Inflammatory macrophage (primary cell): Measurements from ENCODE around the gene ATP5IF1.

ENCODE experiments used
- DNase-seq, 2 donors: peaks; one replicate each; pipeline ENCODE4 v3.0.0-alpha.2; 2020 to 2022

The ATP5IF1 gene

DNA sequence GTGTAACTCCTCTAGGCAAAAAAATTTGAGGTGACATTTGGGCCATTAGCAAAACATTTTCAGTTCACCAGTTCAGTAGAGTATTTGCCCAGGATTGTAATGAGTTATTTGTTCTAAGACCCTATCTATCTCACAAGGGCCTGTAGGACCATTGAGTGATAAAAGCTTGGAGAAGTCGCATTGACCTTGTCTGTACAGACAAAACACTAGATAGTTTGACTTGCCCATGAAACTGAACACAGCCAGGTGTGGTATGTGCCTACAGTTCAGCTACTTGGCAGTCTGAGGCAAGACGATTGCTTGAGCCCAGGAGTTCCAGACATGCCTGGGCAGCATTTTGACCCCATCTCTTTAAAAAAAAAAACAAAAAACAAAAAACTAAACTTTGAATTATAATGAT is 3.1 kb downstream of the ATP5IF1 start:
- DNase-seq = no peak

GRCh38 chr1:28240024-28240423 is 4.1 kb downstream of the ATP5IF1 start:
- no peak for DNase-seq

GRCh38 chr1:28241638-28242241 is 5.8 kb downstream of the ATP5IF1 start:
- DNase-seq = no peak

- no peak for DNase-seq
Observed at GRCh38 chr1:28243685-28244311, 7.9 kb downstream of the ATP5IF1 start.

- DNase-seq = no peak
Observed at GRCh38 chr1:28244549-28245251, 8.8 kb downstream of the ATP5IF1 start.

DNA sequence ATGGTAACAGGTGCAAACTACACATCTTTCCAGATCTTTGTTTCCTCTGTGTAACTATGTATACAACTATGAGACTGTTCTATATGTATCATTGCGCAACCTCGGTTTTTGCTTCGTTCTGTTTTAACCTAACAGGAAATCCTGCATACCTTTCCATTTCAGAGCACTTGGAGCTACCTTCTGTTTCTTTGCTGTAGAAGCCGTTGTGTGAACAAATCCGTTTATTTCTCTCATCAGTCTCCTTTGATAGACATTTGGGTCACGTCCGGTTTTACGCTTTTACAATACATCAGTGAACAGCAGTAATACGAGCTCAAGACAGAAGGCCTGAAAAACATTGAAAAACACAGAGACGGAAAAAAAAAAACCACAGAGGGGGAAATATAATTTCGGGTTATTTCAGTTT is 10.5 kb downstream of the ATP5IF1 start:
- peak; percentile 27 for DNase-seq

GRCh38 chr1:28247612-28248272 is 11.8 kb downstream of the ATP5IF1 start:
- no peak for DNase-seq

- peak; percentile 82 to 83 for DNase-seq
Observed at GRCh38 chr1:28248273-28249012, 12.5 kb downstream of the ATP5IF1 start.

DNA sequence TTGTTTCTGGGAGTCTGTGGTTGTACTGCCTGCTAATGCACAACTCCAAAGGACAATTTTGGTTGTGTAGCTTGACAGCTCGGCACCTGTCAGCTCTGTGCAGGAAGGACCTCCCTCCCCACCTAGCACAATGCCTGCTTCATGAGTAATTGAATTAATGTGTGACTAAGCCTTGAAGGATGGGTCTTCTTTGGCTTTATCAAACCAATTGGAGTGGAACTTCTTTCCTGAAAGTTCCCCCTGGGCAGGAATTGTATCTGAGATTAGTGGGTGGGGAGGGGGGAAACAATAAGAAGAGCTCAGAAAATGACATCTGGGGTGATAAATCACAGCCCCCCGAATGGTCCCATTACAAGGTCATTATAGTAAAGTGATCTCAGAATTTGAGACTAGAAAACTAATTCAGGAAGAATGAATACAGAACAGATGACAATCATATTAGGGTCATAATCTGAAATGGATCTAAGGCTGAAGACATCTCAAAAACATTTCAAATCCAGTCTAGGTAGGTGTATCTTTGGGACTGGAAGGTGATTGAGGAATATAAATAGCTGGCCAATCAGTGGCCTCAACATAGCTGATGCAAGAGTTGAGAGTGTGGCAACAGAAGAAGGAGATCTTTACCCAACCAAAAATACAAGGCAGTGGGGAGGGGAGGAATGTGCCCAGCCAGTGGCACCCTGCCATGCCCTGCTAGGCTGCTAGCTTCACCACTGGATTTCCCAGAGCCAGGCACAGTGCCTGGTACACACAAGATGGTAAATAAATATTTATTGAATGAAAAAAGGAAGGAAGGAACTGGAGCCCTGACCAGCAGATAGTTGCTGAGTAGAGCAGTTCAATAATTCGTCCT is 13.3 kb downstream of the ATP5IF1 start:
- peak; percentile 40 to 51 for DNase-seq

GRCh38 chr1:28249866-28250295 is 14.0 kb downstream of the ATP5IF1 start:
- DNase-seq = no peak

GRCh38 chr1:28256197-28256827 is 20.4 kb downstream of the ATP5IF1 start:
- DNase-seq = no peak

GRCh38 chr1:28257736-28258135 is 21.8 kb downstream of the ATP5IF1 start:
- DNase-seq = no peak

DNA sequence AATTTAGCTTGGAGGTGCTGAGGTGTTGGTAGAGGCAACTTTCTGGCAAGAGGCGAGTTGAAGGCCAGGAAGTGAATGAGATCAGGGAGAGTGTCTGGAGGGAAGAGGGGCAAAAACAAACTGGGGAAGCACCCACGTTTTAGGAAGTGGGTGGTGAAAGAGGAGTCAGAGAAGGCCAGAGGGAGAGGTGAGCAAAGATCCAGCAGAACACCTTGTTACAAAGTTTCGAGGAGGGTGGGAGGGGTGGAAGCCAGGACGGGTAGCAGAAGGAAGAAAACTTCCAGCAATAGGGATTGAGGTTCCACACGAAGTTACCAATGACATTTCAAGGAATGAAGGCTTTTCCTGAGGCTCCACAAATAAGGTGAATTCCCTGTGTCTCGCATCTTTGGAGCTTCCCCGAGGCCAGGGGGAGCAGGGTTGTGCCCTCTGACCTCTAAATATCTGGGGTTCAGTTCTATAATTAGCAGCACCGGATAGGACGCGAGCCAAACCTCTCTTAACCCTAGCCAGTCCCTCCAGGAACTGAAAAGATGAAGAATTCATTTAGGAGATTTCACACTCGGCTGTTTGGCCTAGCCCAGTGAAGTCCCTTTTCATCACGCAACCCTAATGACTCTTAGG is 22.8 kb downstream of the ATP5IF1 start:
- DNase-seq = peak; percentile 44 to 63

- DNase-seq = peak; percentile 100
Observed at GRCh38 chr1:28259252-28259933, 23.5 kb downstream of the ATP5IF1 start, which contains the start of gene SESN2. SESN2 (plus strand) TSS chr1:28259518; CDS start chr1:28259848, 330 bp downstream.

DNA sequence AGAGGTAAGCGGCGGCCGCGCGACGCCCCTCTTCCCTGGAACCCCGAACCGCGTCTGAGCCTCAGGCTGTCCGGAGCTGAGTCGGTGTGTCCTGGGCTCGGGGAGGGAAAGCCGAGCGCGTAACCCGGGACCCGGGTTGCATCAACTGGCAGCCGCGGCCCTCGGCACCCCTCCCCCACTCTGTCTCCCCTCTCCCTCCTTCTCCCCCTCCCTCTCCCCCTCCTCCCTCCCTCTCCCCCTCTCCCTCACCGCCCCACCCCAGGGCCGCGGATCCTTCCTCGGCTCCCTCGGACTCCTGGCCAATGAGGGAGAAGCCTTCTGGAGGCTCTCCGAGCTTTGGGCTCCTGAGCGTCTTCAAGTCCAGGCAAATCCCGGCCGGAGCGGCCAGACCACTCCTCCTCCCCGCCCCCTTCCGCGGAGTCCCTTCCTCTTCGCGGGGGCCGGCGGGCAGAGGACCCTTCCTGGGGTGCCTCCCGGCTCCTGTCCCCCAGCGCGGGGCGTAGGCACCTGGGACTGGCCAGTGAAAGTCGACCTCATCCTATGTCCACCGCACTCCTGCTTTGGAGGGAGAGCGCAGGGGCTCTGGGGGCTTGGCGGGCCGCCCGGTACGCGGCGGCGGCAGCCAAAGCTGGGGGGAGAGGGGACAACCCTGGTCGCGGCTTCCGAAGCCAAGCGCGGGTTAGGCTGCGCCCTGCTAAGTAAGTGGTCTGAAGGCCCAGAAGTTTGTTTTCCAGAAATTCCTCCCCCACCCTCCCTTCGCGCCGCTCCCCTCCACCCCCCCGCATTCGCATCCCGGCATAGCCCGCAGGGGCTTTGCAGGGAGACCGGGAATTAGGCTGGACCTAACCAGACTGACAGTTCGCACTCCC is 24.2 kb downstream of the ATP5IF1 start:
- peak; percentile 21 to 48 for DNase-seq

GRCh38 chr1:28260803-28261174 is 24.9 kb downstream of the ATP5IF1 start:
- no peak for DNase-seq

GRCh38 chr1:28264897-28265296 is 29.0 kb downstream of the ATP5IF1 start:
- no peak for DNase-seq

DNA sequence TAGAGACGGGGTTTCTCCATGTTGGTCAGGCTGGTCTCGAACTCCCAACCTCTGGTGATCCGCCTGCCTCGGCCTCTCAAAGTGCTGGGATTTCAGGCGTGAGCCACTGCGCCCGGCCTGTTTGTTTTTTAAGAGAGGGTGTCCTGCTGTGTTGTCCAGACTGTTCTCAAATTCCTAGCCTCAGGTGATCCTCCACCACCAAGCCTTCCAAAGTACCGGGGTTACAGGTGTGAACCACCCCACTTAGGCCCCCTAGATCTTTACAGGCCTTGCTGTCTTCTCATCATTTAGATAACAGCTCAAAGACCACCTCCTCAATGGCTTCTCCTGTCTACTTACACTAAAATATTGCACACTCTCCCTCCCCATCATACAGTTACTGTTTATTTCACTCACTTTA is 29.7 kb downstream of the ATP5IF1 start:
- DNase-seq = no peak

DNA sequence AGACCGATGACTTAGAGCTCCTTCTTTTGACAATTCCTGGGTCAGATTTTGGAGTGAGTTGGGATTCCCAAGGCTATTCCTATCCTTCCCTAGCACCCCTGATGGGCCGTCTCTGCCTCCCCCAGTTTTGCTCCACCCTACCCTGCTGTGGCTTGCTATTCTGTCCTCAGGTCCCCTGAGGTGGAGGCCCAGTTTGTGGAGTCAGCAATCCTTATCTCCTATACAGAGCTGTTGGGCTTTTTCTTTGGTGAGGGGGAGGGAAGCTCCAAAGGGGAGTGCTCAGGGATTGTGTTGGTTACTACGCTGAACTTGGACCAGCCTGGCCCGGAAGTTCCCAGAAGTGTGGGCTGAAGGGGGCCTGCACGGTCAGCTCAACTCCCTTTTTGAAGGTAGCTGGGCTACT is 31.0 kb downstream of the ATP5IF1 start:
- no peak for DNase-seq
